Measurements from ENCODE around the gene STING1.

DNA sequence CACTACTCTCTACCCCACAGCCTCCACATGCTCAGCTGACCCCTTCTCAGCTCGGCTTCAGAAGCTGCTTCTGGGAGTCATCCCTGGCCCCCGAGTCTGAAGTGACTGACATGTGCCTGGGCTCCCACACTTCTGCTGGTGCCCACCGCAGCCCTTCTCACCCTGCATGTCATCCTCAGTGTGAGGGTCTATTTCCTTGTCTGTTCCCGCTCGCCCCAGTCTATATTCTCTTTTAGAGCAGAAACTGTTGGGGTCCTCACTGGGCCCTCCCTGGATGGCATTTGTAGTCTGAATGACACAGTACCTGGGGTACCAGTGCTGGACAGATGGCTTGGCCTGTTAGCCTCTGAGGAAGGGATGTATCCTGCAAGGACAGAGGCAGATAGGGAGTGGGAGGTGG lies 25.3 kb downstream of the STING1 start:
- TF ChIP-seq CTCF (IDR thresholded peaks at IDR 0.05), result no peak
- no peak for TF ChIP-seq TCF7L2 (IDR thresholded peaks at IDR 0.05; ENCODE audit: low read depth, low read length)
